ENCODE results near the gene PLEKHG4. TPM values are rescaled to one million over a fixed set of nuclear protein-coding genes. Genes with fewer than 3 reads are reported as not detected.
A peak's percentile ranks its signal among the peaks of the same experiment; 100 is the strongest.

The PLEKHG4 gene
- total RNA-seq, 2 donors from 2014 or later: 1.8 to 2.2 TPM

GRCh38 chr16:67305216-67306071, 26.1 kb downstream of the PLEKHG4 start:
- ATAC-seq (no peak), DNase-seq (no peak)
- intact Hi-C loops (cut with DNase I): no loop called here

GRCh38 chr16:67310561-67310960, 31.2 kb downstream of the PLEKHG4 start:
- intact Hi-C loops (cut with DNase I): no loop called here
- DNase-seq: no peak
- ATAC-seq: no peak

- DNase-seq (peak; percentile 70), ATAC-seq (peak; percentile 30 to 97)
- intact Hi-C loops (cut with DNase I): no loop called here
Observed at GRCh38 chr16:67311607-67312488, 32.5 kb downstream of the PLEKHG4 start.

GRCh38 chr16:67312719-67313118, 33.4 kb downstream of the PLEKHG4 start:
- ATAC-seq (no peak), DNase-seq (no peak)
- intact Hi-C loops (cut with DNase I): no loop called here

GRCh38 chr16:67317853-67318252, 38.5 kb downstream of the PLEKHG4 start:
- intact Hi-C loops (cut with DNase I): no loop called here
- no peak for ATAC-seq
- no peak for DNase-seq

- intact Hi-C loops (cut with DNase I): no loop called here
- DNase-seq (no peak), ATAC-seq (no peak)
Observed at GRCh38 chr16:67326115-67326471, 46.8 kb downstream of the PLEKHG4 start.

- ATAC-seq (peak; percentile 85 to 91), DNase-seq (peak; percentile 79)
- intact Hi-C loops (cut with DNase I): no loop called here
Observed at GRCh38 chr16:67326472-67327309, 47.4 kb downstream of the PLEKHG4 start, which contains the start of the genes KCTD19 and LRRC36. KCTD19 (minus strand) TSS chr16:67326741; CDS start chr16:67326707, 34 bp downstream. LRRC36 (plus strand) TSS chr16:67326815; CDS start chr16:67326863, 48 bp downstream.

- no peak for ATAC-seq
- intact Hi-C loops (cut with DNase I): no loop called here
- DNase-seq: no peak
Observed at GRCh38 chr16:67327743-67328142, 48.4 kb downstream of the PLEKHG4 start.

GRCh38 chr16:67329901-67330300, 50.6 kb downstream of the PLEKHG4 start:
- DNase-seq (no peak), ATAC-seq (no peak)
- intact Hi-C loops (cut with DNase I): no loop called here

GRCh38 chr16:67333315-67333714, 54.0 kb downstream of the PLEKHG4 start:
- intact Hi-C loops (cut with DNase I): no loop called here
- ATAC-seq (no peak), DNase-seq (no peak)

- intact Hi-C loops (cut with DNase I): no loop called here
- ATAC-seq (no peak), DNase-seq (no peak)
Observed at GRCh38 chr16:67336116-67336515, 56.8 kb downstream of the PLEKHG4 start.

GRCh38 chr16:67336648-67337047, 57.3 kb downstream of the PLEKHG4 start:
- intact Hi-C loops (cut with DNase I): no loop called here
- ATAC-seq: no peak
- DNase-seq: no peak

Other genes with a start within 250 kb of the PLEKHG4 start
- gene PHAF1, start 169.6 kb upstream of the PLEKHG4 start, total RNA-seq: 10 to 100 TPM; 11.0 to 11.8 TPM
- 10 to 100 TPM; 11.3 to 15.1 TPM for gene B3GNT9, start 128.5 kb upstream of the PLEKHG4 start, total RNA-seq
- 10 to 100 TPM; 10.6 to 11.1 TPM for gene TRADD, start 119.6 kb upstream of the PLEKHG4 start, total RNA-seq
- 1 to 10 TPM; 8.0 to 8.5 TPM for gene FBXL8, start 119.6 kb upstream of the PLEKHG4 start, total RNA-seq
- gene HSF4, start 114.8 kb upstream of the PLEKHG4 start, total RNA-seq: 10 to 100 TPM; 24.3 to 48.1 TPM
- gene NOL3, start 109.0 kb upstream of the PLEKHG4 start, total RNA-seq: 10 to 100 TPM; 58.6 to 80.5 TPM
- 10 to 100 TPM; 16.8 to 18.1 TPM for gene MATCAP1, start 95.6 kb upstream of the PLEKHG4 start, total RNA-seq
- gene EXOC3L1, start 89.4 kb upstream of the PLEKHG4 start, total RNA-seq: 1 to 10 TPM; 1.9 to 2.0 TPM
- 10 to 100 TPM; 34.9 to 46.2 TPM for gene E2F4, start 87.4 kb upstream of the PLEKHG4 start, total RNA-seq
- 1 to 10 TPM; 1.0 to 1.6 TPM for gene ELMO3, start 80.4 kb upstream of the PLEKHG4 start, total RNA-seq
- 10 to 100 TPM; 17.4 to 25.3 TPM for gene TMEM208, start 52.4 kb upstream of the PLEKHG4 start, total RNA-seq
- 10 to 100 TPM; 18.7 to 25.8 TPM for gene FHOD1, start 32.1 kb upstream of the PLEKHG4 start, total RNA-seq
- gene SLC9A5, start 30.6 kb upstream of the PLEKHG4 start, total RNA-seq: 1 to 10 TPM; 1.3 to 1.5 TPM
- under 1 TPM in 1 of 2 donors, not detected in 1; 0.16 TPM for gene KCTD19, start 47.2 kb downstream of the PLEKHG4 start, total RNA-seq
- not detected for gene LRRC36, start 47.3 kb downstream of the PLEKHG4 start, total RNA-seq
- 10 to 100 TPM; 22.9 to 40.1 TPM for gene TPPP3, start 114.0 kb downstream of the PLEKHG4 start, total RNA-seq
- 1 to 10 TPM; 4.6 to 6.8 TPM for gene ZDHHC1, start 136.9 kb downstream of the PLEKHG4 start, total RNA-seq
- gene HSD11B2, start 151.6 kb downstream of the PLEKHG4 start, total RNA-seq: 1 to 10 TPM in 1 of 2 donors, not detected in 1; 1.6 TPM
- gene ATP6V0D1, start 201.6 kb downstream of the PLEKHG4 start, total RNA-seq: 10 to 100 TPM; 66.9 to 71.3 TPM
- not detected for gene AGRP, start 204.0 kb downstream of the PLEKHG4 start, total RNA-seq
- 10 to 100 TPM; 66.2 to 80.9 TPM for gene RIPOR1, start 249.3 kb downstream of the PLEKHG4 start, total RNA-seq